Activated CD4-positive, alpha-beta T cell treated with anti-CD3 and anti-CD28 coated beads, Interleukin-2, amount 10 ng/mL, durations not matched to agents 7 days and 5 days (primary cell): ENCODE measurements around the gene CNTNAP5. TPM values are rescaled to one million over a fixed set of nuclear protein-coding genes. Genes with fewer than 3 reads are reported as not detected.
"Not testable (repeated sequence)": the region's sequence is repeated elsewhere in the genome, so short reads cannot be mapped to it uniquely, and the experiment has no call there.

ENCODE experiments used
- CTCF ChIA-PET: fragments of 350-600 bp; sonication (Branson Sonifier 250); formaldehyde crosslinking; loops from one replicate; lab custom pipeline; 2021; ENCODE audit warnings: antibody characterized with exemption; lab: Charles Lee
- POLR2A ChIA-PET: fragments of 350-600 bp; sonication (Branson Sonifier 250); formaldehyde crosslinking; loops from one replicate; lab custom pipeline; 2021; ENCODE audit warnings: antibody characterized with exemption; lab: Charles Lee
- DNase-seq: peaks from one replicate; pipeline ENCODE4 v3.0.0-alpha.2; 2020
- H3K27ac Mint-ChIP-seq: one replicate; pipeline ENCODE4 v1.8.0; 2021; ENCODE audit warnings: mild to moderate bottlenecking, moderate library complexity, mixed read lengths
- H3K27me3 Mint-ChIP-seq: one replicate; pipeline ENCODE4 v1.8.0; 2021; ENCODE audit warnings: mixed read lengths
- H3K36me3 Mint-ChIP-seq: one replicate; pipeline ENCODE4 v1.8.0; 2021; ENCODE audit warnings: low read depth, mixed read lengths
- H3K4me1 Mint-ChIP-seq: one replicate; pipeline ENCODE4 v1.8.0; 2021; ENCODE audit warnings: mixed read lengths
- H3K4me3 Mint-ChIP-seq: one replicate; pipeline ENCODE4 v1.8.0; 2021; ENCODE audit warnings: mild to moderate bottlenecking, moderate library complexity, mixed read lengths
- H3K9me3 Mint-ChIP-seq: one replicate; pipeline ENCODE4 v1.8.0; 2021; ENCODE audit warnings: mixed read lengths
- total RNA-seq, 2 experiments: library from RNA; stranded (reverse); gene quantifications; one replicate each; pipeline ENCODE4 v1.2.3, GENCODE V29; 2021

CNTNAP5 gene
- total RNA-seq, 2 experiments from 2014 or later: not detected

GRCh38 chr2:124382067-124382618, 357.1 kb downstream of the CNTNAP5 start:
- no peaks in the 10 kb centered on the region for H3K9me3 Mint-ChIP-seq
- no peak for DNase-seq
- no peaks in the 10 kb centered on the region for H3K27me3 Mint-ChIP-seq
- no peak overlapping the region for H3K27ac Mint-ChIP-seq
- H3K4me1 Mint-ChIP-seq: no peaks in the 10 kb centered on the region
- no peak overlapping the region for H3K4me3 Mint-ChIP-seq
- ChIA-PET CTCF (no interaction called here), POLR2A (no interaction called here)
- H3K36me3 Mint-ChIP-seq: no peaks in the 10 kb centered on the region

GRCh38 chr2:124395961-124396360, 370.9 kb downstream of the CNTNAP5 start:
- Mint-ChIP-seq H3K4me1 (no peaks in the 10 kb centered on the region), H3K36me3 (no peaks in the 10 kb centered on the region), H3K4me3 (no peak overlapping the region), H3K27ac (no peak overlapping the region), H3K27me3 (no peaks in the 10 kb centered on the region), H3K9me3 (no peaks in the 10 kb centered on the region)
- CTCF ChIA-PET: no interaction called here
- no peak for DNase-seq
- POLR2A ChIA-PET: no interaction called here

GRCh38 chr2:124402274-124402673, 377.2 kb downstream of the CNTNAP5 start:
- Mint-ChIP-seq H3K9me3 (peaks cover 1% of the 10 kb centered on the region), H3K4me3 (no peak overlapping the region), H3K27me3 (no peaks in the 10 kb centered on the region), H3K36me3 (no peaks in the 10 kb centered on the region), H3K27ac (no peak overlapping the region), H3K4me1 (no peaks in the 10 kb centered on the region)
- no peak for DNase-seq
- CTCF ChIA-PET: interaction anchor here (0.5 kb wide), 1 partner anchor 584 kb away, joined by 3 read pairs; no protein-coding TSS in a partner anchor
- POLR2A ChIA-PET: no interaction called here

GRCh38 chr2:124407836-124408534, 382.9 kb downstream of the CNTNAP5 start:
- DNase-seq, H3K36me3 Mint-ChIP-seq, H3K27me3 Mint-ChIP-seq, H3K27ac Mint-ChIP-seq, POLR2A ChIA-PET, H3K4me1 Mint-ChIP-seq, H3K9me3 Mint-ChIP-seq, CTCF ChIA-PET, H3K4me3 Mint-ChIP-seq: not testable (repeated sequence)

GRCh38 chr2:124424074-124424473, 399.0 kb downstream of the CNTNAP5 start:
- ChIA-PET CTCF (no interaction called here), POLR2A (no interaction called here)
- Mint-ChIP-seq H3K27me3 (no peaks in the 10 kb centered on the region), H3K4me1 (no peaks in the 10 kb centered on the region), H3K4me3 (no peak overlapping the region), H3K27ac (no peak overlapping the region), H3K9me3 (peaks cover 6% of the 10 kb centered on the region), H3K36me3 (no peaks in the 10 kb centered on the region)
- no peak for DNase-seq

GRCh38 chr2:124426122-124426521, 401.0 kb downstream of the CNTNAP5 start:
- H3K4me3 Mint-ChIP-seq: no peak overlapping the region
- ChIA-PET CTCF (no interaction called here), POLR2A (no interaction called here)
- no peak for DNase-seq
- H3K27me3 Mint-ChIP-seq: no peaks in the 10 kb centered on the region
- H3K36me3 Mint-ChIP-seq: no peaks in the 10 kb centered on the region
- peaks cover 8% of the 10 kb centered on the region for H3K9me3 Mint-ChIP-seq
- H3K4me1 Mint-ChIP-seq: no peaks in the 10 kb centered on the region
- no peak overlapping the region for H3K27ac Mint-ChIP-seq

- DNase-seq: no peak
- CTCF ChIA-PET: no interaction called here
- Mint-ChIP-seq H3K36me3 (no peaks in the 10 kb centered on the region), H3K27me3 (no peaks in the 10 kb centered on the region), H3K4me3 (no peak overlapping the region), H3K4me1 (no peaks in the 10 kb centered on the region), H3K9me3 (peaks cover 8% of the 10 kb centered on the region), H3K27ac (no peak overlapping the region)
- POLR2A ChIA-PET: no interaction called here
Measured at GRCh38 chr2:124426625-124427024, 401.5 kb downstream of the CNTNAP5 start.

- H3K27ac Mint-ChIP-seq: no peak overlapping the region
- no peaks in the 10 kb centered on the region for H3K27me3 Mint-ChIP-seq
- ChIA-PET POLR2A (no interaction called here), CTCF (no interaction called here)
- peaks cover 4% of the 10 kb centered on the region for H3K9me3 Mint-ChIP-seq
- no peak for DNase-seq
- no peaks in the 10 kb centered on the region for H3K4me1 Mint-ChIP-seq
- no peaks in the 10 kb centered on the region for H3K36me3 Mint-ChIP-seq
- no peak overlapping the region for H3K4me3 Mint-ChIP-seq
Measured at GRCh38 chr2:124437811-124438210, 412.7 kb downstream of the CNTNAP5 start.

GRCh38 chr2:124450481-124450880, 425.4 kb downstream of the CNTNAP5 start:
- H3K9me3 Mint-ChIP-seq: peaks cover 1% of the 10 kb centered on the region
- no peak overlapping the region for H3K4me3 Mint-ChIP-seq
- H3K27me3 Mint-ChIP-seq: no peaks in the 10 kb centered on the region
- CTCF ChIA-PET: interaction anchor here (0.7 kb wide), 1 partner anchor 320 kb away, joined by 4 read pairs; no protein-coding TSS in a partner anchor
- H3K36me3 Mint-ChIP-seq: no peaks in the 10 kb centered on the region
- no peak for DNase-seq
- no peak overlapping the region for H3K27ac Mint-ChIP-seq
- POLR2A ChIA-PET: no interaction called here
- no peaks in the 10 kb centered on the region for H3K4me1 Mint-ChIP-seq

GRCh38 chr2:124476291-124476690, 451.2 kb downstream of the CNTNAP5 start:
- POLR2A ChIA-PET: no interaction called here

GRCh38 chr2:124478761-124479160, 453.7 kb downstream of the CNTNAP5 start:
- ChIA-PET CTCF (no interaction called here), POLR2A (no interaction called here)
- Mint-ChIP-seq H3K27me3 (no peaks in the 10 kb centered on the region), H3K4me1 (no peaks in the 10 kb centered on the region), H3K36me3 (no peaks in the 10 kb centered on the region), H3K27ac (no peak overlapping the region), H3K9me3 (no peaks in the 10 kb centered on the region), H3K4me3 (no peak overlapping the region)
- no peak for DNase-seq

More at GRCh38 chr2:124476291-124476690, 451.2 kb downstream of the CNTNAP5 start:
- peaks cover 2% of the 10 kb centered on the region for H3K9me3 Mint-ChIP-seq
- DNase-seq: no peak
- no peak overlapping the region for H3K27ac Mint-ChIP-seq
- H3K36me3 Mint-ChIP-seq: no peaks in the 10 kb centered on the region
- no peaks in the 10 kb centered on the region for H3K27me3 Mint-ChIP-seq
- CTCF ChIA-PET: no interaction called here
- H3K4me1 Mint-ChIP-seq: no peaks in the 10 kb centered on the region
- H3K4me3 Mint-ChIP-seq: no peak overlapping the region

GRCh38 chr2:124480958-124481357, 455.9 kb downstream of the CNTNAP5 start:
- ChIA-PET CTCF (no interaction called here), POLR2A (no interaction called here)
- no peaks in the 10 kb centered on the region for H3K36me3 Mint-ChIP-seq
- no peaks in the 10 kb centered on the region for H3K9me3 Mint-ChIP-seq
- DNase-seq: no peak
- no peak overlapping the region for H3K4me3 Mint-ChIP-seq
- no peaks in the 10 kb centered on the region for H3K4me1 Mint-ChIP-seq
- no peaks in the 10 kb centered on the region for H3K27me3 Mint-ChIP-seq
- no peak overlapping the region for H3K27ac Mint-ChIP-seq

- ChIA-PET CTCF (no interaction called here), POLR2A (no interaction called here)
- Mint-ChIP-seq H3K4me3 (no peak overlapping the region), H3K9me3 (no peaks in the 10 kb centered on the region), H3K27ac (no peak overlapping the region), H3K4me1 (no peaks in the 10 kb centered on the region), H3K36me3 (no peaks in the 10 kb centered on the region), H3K27me3 (no peaks in the 10 kb centered on the region)
- DNase-seq: no peak
Measured at GRCh38 chr2:124482044-124482443, 457.0 kb downstream of the CNTNAP5 start.

GRCh38 chr2:124482551-124482950, 457.5 kb downstream of the CNTNAP5 start:
- no peak for DNase-seq
- ChIA-PET POLR2A (no interaction called here), CTCF (no interaction called here)
- no peak overlapping the region for H3K27ac Mint-ChIP-seq
- H3K27me3 Mint-ChIP-seq: no peaks in the 10 kb centered on the region
- no peak overlapping the region for H3K4me3 Mint-ChIP-seq
- H3K9me3 Mint-ChIP-seq: no peaks in the 10 kb centered on the region
- H3K4me1 Mint-ChIP-seq: no peaks in the 10 kb centered on the region
- no peaks in the 10 kb centered on the region for H3K36me3 Mint-ChIP-seq
